ENCODE data around the gene CETN1.

CETN1 gene

GRCh38 chr18:570256-570655 lies 9.9 kb upstream of the CETN1 start:
- no peak for TF ChIP-seq CTCF (conservative IDR thresholded peaks at IDR 0.05; ENCODE audit: control insufficient read depth, insufficient read depth, low read depth, low read length)
- H3K4me3 ChIP-seq (ENCODE audit: control insufficient read depth, low read depth, low read length), result no peak overlapping the region
- DNase-seq (ENCODE audit: low read depth), result no peak

- no peak overlapping the region for H3K4me3 ChIP-seq (ENCODE audit: control insufficient read depth, low read depth, low read length)
- DNase-seq (ENCODE audit: low read depth), result no peak
- TF ChIP-seq CTCF (conservative IDR thresholded peaks at IDR 0.05; ENCODE audit: control insufficient read depth, insufficient read depth, low read depth, low read length), result no peak
Observed at GRCh38 chr18:570697-571096, 9.5 kb upstream of the CETN1 start.

GRCh38 chr18:572091-572830 lies 7.9 kb upstream of the CETN1 start:
- TF ChIP-seq CTCF (conservative IDR thresholded peaks at IDR 0.05; ENCODE audit: control insufficient read depth, insufficient read depth, low read depth, low read length), result no peak
- H3K4me3 ChIP-seq (ENCODE audit: control insufficient read depth, low read depth, low read length), result no peak overlapping the region
- DNase-seq (ENCODE audit: low read depth), result no peak

GRCh38 chr18:572831-573289 lies 7.3 kb upstream of the CETN1 start:
- no peak for DNase-seq (ENCODE audit: low read depth)
- TF ChIP-seq CTCF (conservative IDR thresholded peaks at IDR 0.05; ENCODE audit: control insufficient read depth, insufficient read depth, low read depth, low read length), result no peak
- H3K4me3 ChIP-seq (ENCODE audit: control insufficient read depth, low read depth, low read length), result no peak overlapping the region

GRCh38 chr18:573385-573784 lies 6.8 kb upstream of the CETN1 start:
- TF ChIP-seq CTCF (conservative IDR thresholded peaks at IDR 0.05; ENCODE audit: control insufficient read depth, insufficient read depth, low read depth, low read length), result no peak
- DNase-seq (ENCODE audit: low read depth), result no peak
- H3K4me3 ChIP-seq (ENCODE audit: control insufficient read depth, low read depth, low read length), result no peak overlapping the region

- peak; percentile 20 for DNase-seq (ENCODE audit: low read depth)
- H3K4me3 ChIP-seq (ENCODE audit: control insufficient read depth, low read depth, low read length), result no peak overlapping the region
- TF ChIP-seq CTCF (conservative IDR thresholded peaks at IDR 0.05; ENCODE audit: control insufficient read depth, insufficient read depth, low read depth, low read length), result no peak
Observed at GRCh38 chr18:574149-574860, 5.9 kb upstream of the CETN1 start.

All from fibroblast of mammary gland (primary cell).